ENCODE data around the gene SPACA9. TPM values are rescaled to one million over a fixed set of nuclear protein-coding genes. Genes with fewer than 3 reads are reported as not detected.

Gene SPACA9
- total and polyA plus RNA-seq, 2 of the 4 experiments (the other 2 are of a cell fraction) = 0.90 to 4.9 TPM

GRCh38 chr9:132923346-132923902 is 44.7 kb downstream of the SPACA9 start:
- no peak overlapping the region for H3K4ac ChIP-seq (ENCODE audit: low read depth, low read length)
- POLR2A ChIA-PET (ENCODE audit: unreplicated experiment) = no interaction called here
- H3K9me1 ChIP-seq (ENCODE audit: insufficient read depth, low read length) = no peaks in the 10 kb centered on the region; the same call in 1 of the 2 replicates
- H2BK5ac ChIP-seq (ENCODE audit: low read depth, low read length, poor library complexity, severe bottlenecking) = no peak overlapping the region
- H2AFZ ChIP-seq (replicated peaks; ENCODE audit: low read length, poor library complexity) = no peak overlapping the region
- H2BK120ac ChIP-seq (ENCODE audit: low read depth, low read length) = no peak overlapping the region
- no peak overlapping the region for H3K9ac ChIP-seq (ENCODE audit: low read depth, low read length)
- no peaks in the 10 kb centered on the region for H4K20me1 ChIP-seq (ENCODE audit: insufficient read depth, low read length)
- H3K4me2 ChIP-seq (ENCODE audit: low read depth, low read length) = no peak overlapping the region
- no peak overlapping the region for H3K4me3 ChIP-seq (ENCODE audit: insufficient read depth, low read depth, low read length)
- no peak overlapping the region for H3K14ac ChIP-seq (replicated peaks; ENCODE audit: low read depth, low read length)
- in situ Hi-C loops (cut with MboI; ENCODE audit: low sequenced_read_pairs) (no loop called here), intact Hi-C loops (cut with micrococcal nuclease) (no loop called here), dilution Hi-C loops (cut with HindIII; ENCODE audit: low sequenced_read_pairs, unreplicated experiment) (no loop called here)
- no peak overlapping the region for H2AK9ac ChIP-seq (replicated peaks; ENCODE audit: low read depth, low read length, poor library complexity)
- H3K18ac ChIP-seq (ENCODE audit: low read depth, low read length) = no peak overlapping the region
- H3K56ac ChIP-seq (ENCODE audit: extremely low read depth, insufficient read depth, low read length) = no peak overlapping the region
- no peak for TF ChIP-seq FOS (IDR thresholded peaks at IDR 0.05; ENCODE audit: low read depth, low read length)
- TF ChIP-seq CEBPB (IDR thresholded peaks at IDR 0.05; ENCODE audit: low read depth, low read length) = no peak
- TF ChIP-seq USF2 (IDR thresholded peaks at IDR 0.05; ENCODE audit: low read depth, low read length) = no peak
- no peak for TF ChIP-seq NFE2L2 (IDR thresholded peaks at IDR 0.05; ENCODE audit: low read depth, low read length)
- TF ChIP-seq RCOR1 (IDR thresholded peaks at IDR 0.05; ENCODE audit: insufficient replicate concordance, low read length) = no peak
- no peak for TF ChIP-seq RAD21 (IDR thresholded peaks at IDR 0.05; ENCODE audit: low read length)
- no peak for TF ChIP-seq RFX5 (IDR thresholded peaks at IDR 0.05; ENCODE audit: low read depth, low read length)
- TF ChIP-seq POLR2A (IDR thresholded peaks at IDR 0.05; ENCODE audit: low read depth, low read length) = no peak
- TF ChIP-seq BHLHE40 (IDR thresholded peaks at IDR 0.05; ENCODE audit: low read depth, low read length) = no peak
- no peak for TF ChIP-seq CHD1 (IDR thresholded peaks at IDR 0.05; ENCODE audit: low read depth, low read length)
- TF ChIP-seq ELK1 (IDR thresholded peaks at IDR 0.05; ENCODE audit: borderline replicate concordance, low read depth, low read length) = no peak
- TF ChIP-seq MXI1 (IDR thresholded peaks at IDR 0.05; ENCODE audit: borderline replicate concordance, low read depth, low read length) = no peak
- TF ChIP-seq CTCF (conservative IDR thresholded peaks at IDR 0.05; ENCODE audit: low read depth, low read length) = no peak
- no peak for TF ChIP-seq MAZ (IDR thresholded peaks at IDR 0.05; ENCODE audit: borderline replicate concordance, low read depth, low read length)
- TF ChIP-seq MAFK (IDR thresholded peaks at IDR 0.05; ENCODE audit: low read depth, low read length) = no peak
- no peak for TF ChIP-seq SMC3 (IDR thresholded peaks at IDR 0.05; ENCODE audit: low read depth, low read length)
- H3K9me3 ChIP-seq (ENCODE audit: control insufficient read depth, insufficient read depth, low read length) = no peaks in the 10 kb centered on the region
- no peak overlapping the region for H4K8ac ChIP-seq (ENCODE audit: low read depth in 2 of 2, low read length in 2 of 2)
- CTCF ChIA-PET = interaction anchor here (0.6 kb wide), 1 partner anchor 76 kb away, joined by 7 read pairs; no protein-coding TSS in a partner anchor
- H4K91ac ChIP-seq (ENCODE audit: insufficient read depth, low read depth, low read length) = no peak overlapping the region
- H3K27ac ChIP-seq (ENCODE audit: insufficient read depth, low read length) = no peak overlapping the region
- H3K4me1 ChIP-seq (ENCODE audit: control insufficient read depth, insufficient read depth, low read length) = no peaks in the 10 kb centered on the region
- DNase-seq = no peak
- no peak overlapping the region for H2BK15ac ChIP-seq (ENCODE audit: low read depth, low read length)
- BruUV-seq (replicated peaks) = no TSS peak
- no peak overlapping the region for H2BK20ac ChIP-seq (ENCODE audit: low read depth, low read length)
- no peaks in the 10 kb centered on the region for H3K27me3 ChIP-seq (ENCODE audit: control insufficient read depth, insufficient read depth, low read length)
- peaks cover 0 to 10% of the 10 kb centered on the region in 2 experiments; a peak in 3 of 4 replicates for H3K79me1 ChIP-seq (ENCODE audit: low read depth in 1 of 2, low read length in 2 of 2)
- no peak for ATAC-seq (ENCODE audit: low read depth)
- H4K5ac ChIP-seq (ENCODE audit: low read depth, low read length) = no peak overlapping the region
- H2AK5ac ChIP-seq (ENCODE audit: low read depth, low read length) = no peak overlapping the region
- no peak overlapping the region for H3K23ac ChIP-seq (ENCODE audit: low read depth, low read length)
- peaks cover 43% of the 10 kb centered on the region for H3K36me3 ChIP-seq (ENCODE audit: control insufficient read depth, insufficient read depth, low read length)
- WGBS, 2 experiments (ENCODE audit: extremely low coverage in 2 of 2, insufficient read length in 1 of 2) = 73% methylated on average over 3 of the region's 9 CpGs; no CpG with 5 or more reads in 1 of the 2 experiments
